Heart right ventricle (tissue), 16 donors: ENCODE measurements around the gene CDK14. TPM values are rescaled to one million over a fixed set of nuclear protein-coding genes. Genes with fewer than 3 reads are reported as not detected.
"Not testable (repeated sequence)": the region's sequence is repeated elsewhere in the genome, so short reads cannot be mapped to it uniquely, and the experiment has no call there.

Experiments
- ATAC-seq, 8 donors: fragments of 200-7000 bp; cut with Tn5 transposase; one replicate each; pipeline ENCODE4 v1.9.1; 2020; ENCODE audit warnings: mild to moderate bottlenecking in 8 of 8, moderate library complexity in 8 of 8, moderate number of reproducible peaks in 1 of 8
- DNase-seq, 2 donors: peaks; one replicate each; pipeline ENCODE4 v3.0.0-alpha.2; 2020
- H3K27ac ChIP-seq, 10 donors: fragments of 200-600 bp; sonication (generic) in 2 of 10; one replicate each; pipeline versions ENCODE4 v1.5.0 to v1.8.0; 2020 to 2022; ENCODE audit warnings: mild to moderate bottlenecking in 3 of 10
- H3K27me3 ChIP-seq, 7 donors: fragments of 200-600 bp; one replicate each; pipeline ENCODE4 v1.8.0; 2021 to 2022; ENCODE audit warnings: mild to moderate bottlenecking in 2 of 7
- H3K36me3 ChIP-seq, 9 donors: fragments of 200-600 bp; sonication (generic) in 1 of 9; one replicate each; pipeline versions ENCODE4 v1.5.0 to v1.8.0; 2020 to 2022; ENCODE audit warnings: mild to moderate bottlenecking in 2 of 9
- H3K4me1 ChIP-seq, 9 donors: fragments of 200-600 bp; sonication (generic) in 1 of 9; one replicate each; pipeline versions ENCODE4 v1.5.0 to v1.8.0; 2020 to 2022; ENCODE audit warnings: mild to moderate bottlenecking in 4 of 9
- H3K4me3 ChIP-seq, 10 donors: fragments of 200-600 bp; sonication (generic) in 2 of 10; one replicate each; pipeline versions ENCODE4 v1.5.0 to v1.8.0; 2020 to 2022; ENCODE audit warnings: mild to moderate bottlenecking in 7 of 10, moderate library complexity in 2 of 10
- H3K9me3 ChIP-seq, 11 donors: fragments of 200-600 bp in 10 of 11; sonication (generic) in 2 of 11; one replicate each; pipeline versions ENCODE4 v1.5.0 to v1.8.0; 2013 to 2022; ENCODE audit warnings: mild to moderate bottlenecking in 2 of 11, control low read depth in 1 of 11, moderate library complexity in 1 of 11
- CTCF ChIP-seq, 9 donors: fragments of 200-600 bp; sonication (generic) in 2 of 9; IDR thresholded peaks; one replicate each; pipeline versions ENCODE4 v1.5.0 to v1.8.0; 2021 to 2022; ENCODE audit warnings: antibody characterized with exemption in 9 of 9, mild to moderate bottlenecking in 5 of 9, moderate library complexity in 1 of 9
- WGBS, 2 donors: extraction: QIAGEN DNeasy Blood & Tissue Kit; methylation state at CpG; one replicate each; pipeline ENCODE4 v1.1.7; 2013; ENCODE audit warnings: inconsistent platforms in 1 of 2; 5-methylcytosine and 5-hydroxymethylcytosine counted together
- intact Hi-C, 10 donors: fragments of 100-400 bp; cut with DNase I; formaldehyde crosslinking; loops; one replicate each; pipeline versions ENCODE4 v1.11.1 to v1.14.2; 2022
- polyA plus RNA-seq, 2 donors: library from polyadenylated mRNA; stranded (reverse); fragments of 200-250 nt; gene quantifications; one replicate each; pipeline ENCODE4 v1.2.3, GENCODE V29; 2013
- total RNA-seq, 10 donors: library from RNA; stranded (reverse); fragmentation: NEBNext Ultra II Directional in 3 of 10; extraction: Animal tissue kit (Norgen Biotek cat#: 25700) in 3 of 10; gene quantifications; one replicate each; pipeline versions ENCODE4 v1.2.1 to v1.2.4, GENCODE V29; 2021 to 2023
- donor health status: Arrhythmogenic right ventricular cardiomyopathy.
- donor health status: ischemic (EF 13 %, LVEDD 7.1; RV severe dilation, severe dysfunction).
- donor health status: healthy with polysubstance abuse.
- donor health status: DM: no; HTN: yes; CAD: no.
- donor health status: DM: no; HTN: no; CAD: no.
- donor health status: ischemic (EF 25% LVEDD 6.9; RV normal size, moderate dysfunction).
- donor health status: ischemic (EF 25% LVEDD 5.7; RV mildly dilated, moderate dysfunction).
- donor health status: healthy.
- donor health status: DM: yes; HTN: yes; CAD: no.
- donor health status: Ischemic cardiomyopathy.
- donor health status: ischemic (EF 35%, LVEDD 5.7; RV mildly dilated, moderate dysfunction).
- donor health status: nonischemic (EF 11% LVEDD 7.7; RV severe dilation, severe dysfunction).
- donor health status: DM: yes; HTN: yes; CAD: no.
- donor health status: PGD.
- donor health status: ischemic (EF 29% LVEDD 5.4; RV normal size, mild dysfunction).
- donor health status: nonischemic (EF 23%, LVEDD 6.1; RV moderate dilation, normal function).

The CDK14 gene
- total and polyA plus RNA-seq, 12 donors: 3.9 to 36.5 (median 21.4) TPM

GRCh38 chr7:90752051-90752450 lies 155.9 kb downstream of the CDK14 start:
- WGBS, 2 donors: 97 to 100% methylated on average over 1 of the region's 1 CpG
- no peaks in the 10 kb centered on the region for H3K27me3 ChIP-seq
- no peak overlapping the region for H3K4me3 ChIP-seq
- TF ChIP-seq CTCF (IDR thresholded peaks at IDR 0.05): no peak
- H3K36me3 ChIP-seq: peaks cover 0 to 4% (median 0%) of the 10 kb centered on the region in 9 donors
- intact Hi-C loops: no loop called here
- H3K4me1 ChIP-seq: peaks cover 0 to 6% (median 0%) of the 10 kb centered on the region in 9 donors
- H3K27ac ChIP-seq: no peak overlapping the region
- DNase-seq (no peak), ATAC-seq (no peak)
- no peaks in the 10 kb centered on the region for H3K9me3 ChIP-seq

GRCh38 chr7:90755041-90755440 lies 158.9 kb downstream of the CDK14 start:
- no peaks in the 10 kb centered on the region for H3K27me3 ChIP-seq
- intact Hi-C loops: no loop called here
- TF ChIP-seq CTCF (IDR thresholded peaks at IDR 0.05): no peak
- no peak for DNase-seq
- WGBS, 2 donors: 82 to 93% methylated on average over 3 of the region's 3 CpGs
- H3K9me3 ChIP-seq: no peaks in the 10 kb centered on the region
- H3K4me3 ChIP-seq: no peak overlapping the region
- H3K27ac ChIP-seq: no peak overlapping the region
- no peaks in the 10 kb centered on the region for H3K36me3 ChIP-seq
- ATAC-seq: no peak
- peaks cover 0 to 7% (median 0%) of the 10 kb centered on the region in 9 donors for H3K4me1 ChIP-seq

GRCh38 chr7:90756366-90756765 lies 160.2 kb downstream of the CDK14 start:
- DNase-seq: no peak
- intact Hi-C loops: no loop called here
- no peaks in the 10 kb centered on the region for H3K36me3 ChIP-seq
- no peaks in the 10 kb centered on the region for H3K27me3 ChIP-seq
- no peak overlapping the region for H3K4me3 ChIP-seq
- H3K4me1 ChIP-seq: peaks cover 0 to 7% (median 6%) of the 10 kb centered on the region in 9 donors
- WGBS, 2 donors: 98 to 100% methylated on average over 1 of the region's 1 CpG
- no peak for ATAC-seq
- H3K27ac ChIP-seq: no peak overlapping the region
- TF ChIP-seq CTCF (IDR thresholded peaks at IDR 0.05): no peak
- H3K9me3 ChIP-seq: no peaks in the 10 kb centered on the region

GRCh38 chr7:90757565-90757950 lies 161.4 kb downstream of the CDK14 start:
- H3K9me3 ChIP-seq, H3K27me3 ChIP-seq, H3K4me3 ChIP-seq, H3K36me3 ChIP-seq, ATAC-seq, intact Hi-C loops, H3K4me1 ChIP-seq, H3K27ac ChIP-seq, DNase-seq: not testable (repeated sequence)
- WGBS, 2 donors: 96% methylated on average over 9 of the region's 9 CpGs

GRCh38 chr7:90758933-90759562 lies 162.9 kb downstream of the CDK14 start:
- no peak overlapping the region for H3K27ac ChIP-seq
- ATAC-seq: no peak
- DNase-seq: no peak
- intact Hi-C loops: no loop called here
- no peak for TF ChIP-seq CTCF (IDR thresholded peaks at IDR 0.05)
- 85 to 91% methylated on average over 6 of the region's 6 CpGs for WGBS, 2 donors
- no peaks in the 10 kb centered on the region for H3K9me3 ChIP-seq
- H3K4me3 ChIP-seq: no peak overlapping the region
- no peaks in the 10 kb centered on the region for H3K36me3 ChIP-seq
- H3K27me3 ChIP-seq: no peaks in the 10 kb centered on the region
- H3K4me1 ChIP-seq: peaks cover 0 to 7% (median 6%) of the 10 kb centered on the region in 9 donors
